Lower lobe of right lung (tissue), 2 donors: ENCODE data around the gene CRYBA1. TPM values are rescaled to one million over a fixed set of nuclear protein-coding genes. Genes with fewer than 3 reads are reported as not detected.

ENCODE experiments used
- ATAC-seq, 2 donors: fragments of 200-7000 bp; cut with Tn5 transposase; one replicate each; pipeline ENCODE4 v1.9.1; 2020 to 2022; ENCODE audit warnings: mild to moderate bottlenecking in 2 of 2, moderate library complexity in 2 of 2
- DNase-seq: peaks from one replicate; pipeline ENCODE4 v3.0.0-alpha.2; 2020
- H3K27ac ChIP-seq: fragments of 200-600 bp; one replicate; pipeline ENCODE4 v1.8.0; 2022
- H3K27me3 ChIP-seq: fragments of 200-600 bp; one replicate; pipeline ENCODE4 v1.8.0; 2022; ENCODE audit warnings: low read depth
- H3K36me3 ChIP-seq: fragments of 200-600 bp; one replicate; pipeline ENCODE4 v1.8.0; 2022; ENCODE audit warnings: mild to moderate bottlenecking
- H3K4me1 ChIP-seq: fragments of 200-600 bp; one replicate; pipeline ENCODE4 v1.8.0; 2022
- H3K4me3 ChIP-seq: fragments of 200-600 bp; one replicate; pipeline ENCODE4 v1.8.0; 2022; ENCODE audit warnings: mild to moderate bottlenecking
- H3K9me3 ChIP-seq: fragments of 200-600 bp; one replicate; pipeline ENCODE4 v1.8.0; 2022
- intact Hi-C: fragments of 100-400 bp; cut with DNase I; formaldehyde crosslinking; loops from one replicate; pipeline ENCODE4 v1.11.0; 2022
- total RNA-seq: library from RNA; stranded (reverse); fragmentation: NEBNext Ultra II Directional; extraction: Animal tissue kit (Norgen Biotek cat#: 25700); gene quantifications from one replicate; pipeline ENCODE4 v1.2.1, GENCODE V29; 2021
- TF ChIP-seq, protein P1 (sequence below): fragments of 200-600 bp; IDR thresholded peaks from one replicate; pipeline ENCODE4 v1.8.0; 2022; ENCODE audit warnings: antibody characterized with exemption, mild to moderate bottlenecking
- donor health status: DM: no; HTN: yes; CAD: no; lungs with severe emphysema.

The CRYBA1 gene
- total RNA-seq, 1 donor from 2014 or later = not detected

DNA sequence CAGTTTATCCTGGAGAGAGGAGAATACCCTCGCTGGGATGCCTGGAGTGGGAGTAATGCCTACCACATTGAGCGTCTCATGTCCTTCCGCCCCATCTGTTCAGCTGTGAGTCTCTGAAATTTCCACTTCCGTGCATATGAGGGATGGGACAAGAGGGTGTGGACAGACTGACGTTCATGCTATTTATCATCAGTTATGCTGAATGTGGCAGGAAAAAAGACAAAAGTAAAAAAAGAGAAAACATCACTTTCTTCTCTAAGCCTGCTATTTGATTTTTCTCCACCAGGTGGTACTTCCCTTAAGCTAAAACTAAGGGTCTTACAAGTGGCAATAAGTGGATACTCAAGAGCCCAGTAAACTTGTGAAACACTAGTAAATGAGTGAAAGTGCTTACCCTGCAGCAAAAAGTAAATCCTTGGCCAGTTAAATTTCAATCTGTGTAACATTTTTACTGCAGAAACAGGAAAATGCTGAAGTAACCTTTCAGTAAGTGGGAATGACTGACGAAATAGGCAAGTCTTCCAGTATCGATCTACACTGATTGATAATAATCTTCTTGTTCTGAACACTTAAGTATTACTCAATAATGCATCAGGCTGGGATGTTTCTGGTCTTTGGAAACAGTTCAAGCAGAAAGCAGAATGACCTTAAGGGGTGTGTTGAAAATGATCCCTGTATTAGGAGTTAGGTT is 5.6 kb downstream of the CRYBA1 start:
- no peak overlapping the region for H3K4me3 ChIP-seq
- no peaks in the 10 kb centered on the region for H3K9me3 ChIP-seq
- intact Hi-C loops = no loop called here
- H3K27me3 ChIP-seq = no peaks in the 10 kb centered on the region
- peak in 1 of 2 donors; percentile 39 for ATAC-seq
- peaks cover 19% of the 10 kb centered on the region for H3K36me3 ChIP-seq
- peaks cover 46% of the 10 kb centered on the region for H3K4me1 ChIP-seq
- TF ChIP-seq, protein P1, sequence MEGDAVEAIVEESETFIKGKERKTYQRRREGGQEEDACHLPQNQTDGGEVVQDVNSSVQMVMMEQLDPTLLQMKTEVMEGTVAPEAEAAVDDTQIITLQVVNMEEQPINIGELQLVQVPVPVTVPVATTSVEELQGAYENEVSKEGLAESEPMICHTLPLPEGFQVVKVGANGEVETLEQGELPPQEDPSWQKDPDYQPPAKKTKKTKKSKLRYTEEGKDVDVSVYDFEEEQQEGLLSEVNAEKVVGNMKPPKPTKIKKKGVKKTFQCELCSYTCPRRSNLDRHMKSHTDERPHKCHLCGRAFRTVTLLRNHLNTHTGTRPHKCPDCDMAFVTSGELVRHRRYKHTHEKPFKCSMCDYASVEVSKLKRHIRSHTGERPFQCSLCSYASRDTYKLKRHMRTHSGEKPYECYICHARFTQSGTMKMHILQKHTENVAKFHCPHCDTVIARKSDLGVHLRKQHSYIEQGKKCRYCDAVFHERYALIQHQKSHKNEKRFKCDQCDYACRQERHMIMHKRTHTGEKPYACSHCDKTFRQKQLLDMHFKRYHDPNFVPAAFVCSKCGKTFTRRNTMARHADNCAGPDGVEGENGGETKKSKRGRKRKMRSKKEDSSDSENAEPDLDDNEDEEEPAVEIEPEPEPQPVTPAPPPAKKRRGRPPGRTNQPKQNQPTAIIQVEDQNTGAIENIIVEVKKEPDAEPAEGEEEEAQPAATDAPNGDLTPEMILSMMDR = peak; percentile 39
- no peak for DNase-seq
- H3K27ac ChIP-seq = no peak overlapping the region

DNA sequence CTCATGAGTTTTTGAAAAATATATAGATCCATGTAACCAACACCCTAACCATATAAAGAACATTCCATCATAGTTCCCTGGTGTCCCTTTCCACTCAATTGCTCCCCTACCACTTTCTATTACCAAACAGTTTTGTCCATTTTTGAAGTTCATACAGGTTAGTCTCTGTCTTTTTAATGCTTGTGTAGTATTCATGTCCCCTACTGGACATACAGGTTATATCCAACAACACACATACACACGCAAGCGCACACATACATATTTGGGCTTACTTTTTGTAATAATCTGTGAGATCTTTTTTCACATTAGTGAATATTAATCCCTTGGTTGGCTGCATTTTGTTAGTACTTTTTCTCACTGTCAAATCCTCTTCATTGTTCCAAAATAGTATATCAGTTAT is 6.4 kb downstream of the CRYBA1 start:
- peaks cover 54% of the 10 kb centered on the region for H3K4me1 ChIP-seq
- intact Hi-C loops = no loop called here
- no peaks in the 10 kb centered on the region for H3K9me3 ChIP-seq
- no peak for DNase-seq
- H3K36me3 ChIP-seq = peaks cover 22% of the 10 kb centered on the region
- no peak for ATAC-seq
- H3K4me3 ChIP-seq = no peak overlapping the region
- TF ChIP-seq, protein P1 = no peak
- no peaks in the 10 kb centered on the region for H3K27me3 ChIP-seq
- no peak overlapping the region for H3K27ac ChIP-seq

DNA sequence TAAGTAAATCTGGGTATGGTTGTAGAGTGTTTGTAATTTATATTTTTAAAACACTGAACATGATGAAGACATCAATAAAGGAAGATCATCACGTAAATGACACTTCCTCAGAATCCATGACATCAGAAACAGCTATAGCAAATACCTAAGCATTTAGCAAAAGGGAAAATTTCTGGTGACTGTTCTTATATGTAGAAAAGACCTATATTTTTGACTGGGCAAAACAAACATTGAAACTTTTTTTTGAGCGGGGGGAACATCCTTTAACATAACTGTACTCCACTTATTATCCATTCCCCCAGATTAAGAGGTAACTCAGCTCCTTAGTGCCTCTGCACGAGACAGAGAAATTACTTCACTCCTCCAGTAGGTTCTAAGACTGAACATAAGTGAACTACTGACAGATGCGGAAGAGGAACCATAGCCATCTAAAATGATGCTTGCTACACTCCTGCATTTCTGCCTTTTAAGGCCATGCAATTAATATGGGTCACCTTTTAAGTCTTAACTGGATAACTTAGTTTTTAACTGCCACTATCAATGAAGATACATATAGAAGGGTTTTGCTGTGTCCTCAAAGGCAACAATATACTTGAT is 9.4 kb downstream of the CRYBA1 start:
- peak; percentile 51 to 59 for ATAC-seq
- intact Hi-C loops = no loop called here
- Histone ChIP-seq H3K4me1 (peaks cover 61% of the 10 kb centered on the region), H3K4me3 (no peak overlapping the region), H3K27me3 (no peaks in the 10 kb centered on the region), H3K27ac (no peak overlapping the region), H3K36me3 (peaks cover 49% of the 10 kb centered on the region), H3K9me3 (no peaks in the 10 kb centered on the region)
- DNase-seq = no peak
- TF ChIP-seq, protein P1 = no peak

DNA sequence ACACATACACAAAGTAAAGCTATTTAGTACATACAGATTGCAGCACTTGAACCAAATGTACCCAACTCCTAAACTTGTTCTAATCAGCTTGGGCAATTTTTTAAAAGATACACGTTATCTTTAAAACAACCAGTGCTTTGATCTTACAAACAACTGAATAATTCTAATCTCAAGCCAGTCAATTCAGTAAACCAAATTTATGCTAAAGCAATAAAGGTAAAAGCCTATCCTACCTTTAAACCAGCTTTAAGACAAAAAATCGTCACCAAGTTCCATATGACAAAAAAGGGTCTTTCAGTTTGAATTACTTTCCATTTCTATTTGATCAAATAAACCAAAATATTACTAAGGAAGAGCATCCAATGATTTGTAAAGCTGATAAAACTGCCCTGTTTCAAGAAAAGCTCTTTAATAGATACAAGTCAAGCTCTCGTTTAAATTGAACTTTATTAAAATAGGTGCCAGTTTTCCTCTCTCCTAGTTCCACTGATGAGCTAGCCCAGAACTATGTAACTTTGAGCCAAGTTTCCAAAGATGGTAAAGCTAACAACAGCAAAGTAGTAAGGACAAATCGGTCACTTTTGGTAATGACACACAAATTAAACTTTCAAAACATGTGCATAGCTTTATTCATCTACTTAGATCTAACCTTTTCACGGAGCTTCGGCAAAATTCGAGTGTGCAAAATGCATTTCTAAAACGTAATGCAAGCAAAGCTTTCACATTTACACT is 10.2 kb downstream of the CRYBA1 start:
- TF ChIP-seq, protein P1 = no peak
- DNase-seq (no peak), ATAC-seq (no peak)
- H3K36me3 ChIP-seq = peaks cover 58% of the 10 kb centered on the region
- no peak overlapping the region for H3K27ac ChIP-seq
- no peaks in the 10 kb centered on the region for H3K27me3 ChIP-seq
- no peak overlapping the region for H3K4me3 ChIP-seq
- H3K9me3 ChIP-seq = no peaks in the 10 kb centered on the region
- intact Hi-C loops = no loop called here
- H3K4me1 ChIP-seq = peaks cover 55% of the 10 kb centered on the region

DNA sequence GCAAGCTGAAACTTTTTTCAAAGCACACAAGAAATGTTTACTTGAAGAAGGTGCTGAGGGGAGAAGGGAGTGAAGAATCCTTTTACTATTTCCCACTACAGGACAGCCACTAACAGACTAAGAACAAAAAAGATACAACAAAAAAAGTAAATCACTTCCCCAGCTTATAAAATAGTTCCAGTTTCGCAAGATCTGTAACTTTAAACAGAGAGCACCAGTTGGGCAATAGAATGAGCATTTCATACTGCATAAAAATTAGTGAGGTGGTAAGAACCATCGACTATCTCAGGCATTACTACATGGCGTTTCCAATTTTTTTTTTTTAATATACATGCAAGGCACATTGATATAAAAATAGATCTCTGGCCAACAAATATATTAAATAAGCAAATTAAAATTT is 11.1 kb downstream of the CRYBA1 start:
- intact Hi-C loops = no loop called here
- TF ChIP-seq, protein P1 = no peak
- H3K36me3 ChIP-seq = peaks cover 66% of the 10 kb centered on the region
- ATAC-seq (no peak), DNase-seq (no peak)
- no peaks in the 10 kb centered on the region for H3K9me3 ChIP-seq
- no peak overlapping the region for H3K4me3 ChIP-seq
- H3K4me1 ChIP-seq = peaks cover 46% of the 10 kb centered on the region
- no peak overlapping the region for H3K27ac ChIP-seq
- no peaks in the 10 kb centered on the region for H3K27me3 ChIP-seq
